ENCODE data around the gene IL36A. TPM values are rescaled to one million over a fixed set of nuclear protein-coding genes. Genes with fewer than 3 reads are reported as not detected.

The IL36A gene
- polyA plus RNA-seq, 1 donor (not counting 4 experiments of a cell fraction or from before 2014, with no cell fraction given), result not detected

GRCh38 chr2:113011108-113011507 is 5.8 kb downstream of the IL36A start:
- H3K79me2 ChIP-seq (ENCODE audit: control insufficient read depth, insufficient read depth, low read length), result no peaks in the 10 kb centered on the region
- no peaks in the 10 kb centered on the region for H3K36me3 ChIP-seq (ENCODE audit: control insufficient read depth in 2 of 2, extremely low read depth in 1 of 2, insufficient read depth in 2 of 2, low read length in 2 of 2)
- H3K9me3 ChIP-seq (ENCODE audit: control insufficient read depth, low read depth, low read length), result no peaks in the 10 kb centered on the region
- no peaks in the 10 kb centered on the region for H3K27me3 ChIP-seq (ENCODE audit: control insufficient read depth, extremely low read depth, insufficient read depth, low read length)
- dilution Hi-C loops (cut with MboI; ENCODE audit: extremely low pct_ligation_motif_present, low sequenced_read_pairs), result no loop called here
- TF ChIP-seq, protein P1, sequence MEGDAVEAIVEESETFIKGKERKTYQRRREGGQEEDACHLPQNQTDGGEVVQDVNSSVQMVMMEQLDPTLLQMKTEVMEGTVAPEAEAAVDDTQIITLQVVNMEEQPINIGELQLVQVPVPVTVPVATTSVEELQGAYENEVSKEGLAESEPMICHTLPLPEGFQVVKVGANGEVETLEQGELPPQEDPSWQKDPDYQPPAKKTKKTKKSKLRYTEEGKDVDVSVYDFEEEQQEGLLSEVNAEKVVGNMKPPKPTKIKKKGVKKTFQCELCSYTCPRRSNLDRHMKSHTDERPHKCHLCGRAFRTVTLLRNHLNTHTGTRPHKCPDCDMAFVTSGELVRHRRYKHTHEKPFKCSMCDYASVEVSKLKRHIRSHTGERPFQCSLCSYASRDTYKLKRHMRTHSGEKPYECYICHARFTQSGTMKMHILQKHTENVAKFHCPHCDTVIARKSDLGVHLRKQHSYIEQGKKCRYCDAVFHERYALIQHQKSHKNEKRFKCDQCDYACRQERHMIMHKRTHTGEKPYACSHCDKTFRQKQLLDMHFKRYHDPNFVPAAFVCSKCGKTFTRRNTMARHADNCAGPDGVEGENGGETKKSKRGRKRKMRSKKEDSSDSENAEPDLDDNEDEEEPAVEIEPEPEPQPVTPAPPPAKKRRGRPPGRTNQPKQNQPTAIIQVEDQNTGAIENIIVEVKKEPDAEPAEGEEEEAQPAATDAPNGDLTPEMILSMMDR (optimal IDR thresholded peaks at IDR 0.05 in 1 of 3, IDR thresholded peaks at IDR 0.05 in 1 of 3, conservative IDR thresholded peaks at IDR 0.05 in 1 of 3; ENCODE audit: extremely low read depth in 1 of 3, insufficient read depth in 2 of 3, low read length in 3 of 3), result no peak
- no peak for TF ChIP-seq EZH2 (IDR thresholded peaks at IDR 0.05; ENCODE audit: low read length)
- H3K4me3 ChIP-seq (ENCODE audit: control insufficient read depth in 2 of 3, extremely low read depth in 1 of 3, insufficient read depth in 2 of 3, low read depth in 1 of 3, low read length in 3 of 3), result no peak overlapping the region
- H3K27ac ChIP-seq (ENCODE audit: control insufficient read depth, insufficient read depth, low read length), result no peak overlapping the region
- no peak for DNase-seq (ENCODE audit: low read depth, low spot score)
- H2AFZ ChIP-seq (ENCODE audit: control insufficient read depth, low read length), result no peak overlapping the region
- H3K4me1 ChIP-seq (ENCODE audit: control insufficient read depth, extremely low read depth, insufficient read depth, low read length), result peaks cover 7% of the 10 kb centered on the region
- H3K9me1 ChIP-seq (ENCODE audit: control insufficient read depth, extremely low read depth, insufficient read depth, low read length), result no peaks in the 10 kb centered on the region
- no peaks in the 10 kb centered on the region for H4K20me1 ChIP-seq (ENCODE audit: control insufficient read depth, extremely low read depth, insufficient read depth, low read length)
- FAIRE-seq, result no peak
- no peak overlapping the region for H3K9ac ChIP-seq (ENCODE audit: control insufficient read depth, extremely low read depth, insufficient read depth, low read length)
- no peak overlapping the region for H3K4me2 ChIP-seq (ENCODE audit: control insufficient read depth, extremely low read depth, insufficient read depth, low read depth, low read length)

DNA sequence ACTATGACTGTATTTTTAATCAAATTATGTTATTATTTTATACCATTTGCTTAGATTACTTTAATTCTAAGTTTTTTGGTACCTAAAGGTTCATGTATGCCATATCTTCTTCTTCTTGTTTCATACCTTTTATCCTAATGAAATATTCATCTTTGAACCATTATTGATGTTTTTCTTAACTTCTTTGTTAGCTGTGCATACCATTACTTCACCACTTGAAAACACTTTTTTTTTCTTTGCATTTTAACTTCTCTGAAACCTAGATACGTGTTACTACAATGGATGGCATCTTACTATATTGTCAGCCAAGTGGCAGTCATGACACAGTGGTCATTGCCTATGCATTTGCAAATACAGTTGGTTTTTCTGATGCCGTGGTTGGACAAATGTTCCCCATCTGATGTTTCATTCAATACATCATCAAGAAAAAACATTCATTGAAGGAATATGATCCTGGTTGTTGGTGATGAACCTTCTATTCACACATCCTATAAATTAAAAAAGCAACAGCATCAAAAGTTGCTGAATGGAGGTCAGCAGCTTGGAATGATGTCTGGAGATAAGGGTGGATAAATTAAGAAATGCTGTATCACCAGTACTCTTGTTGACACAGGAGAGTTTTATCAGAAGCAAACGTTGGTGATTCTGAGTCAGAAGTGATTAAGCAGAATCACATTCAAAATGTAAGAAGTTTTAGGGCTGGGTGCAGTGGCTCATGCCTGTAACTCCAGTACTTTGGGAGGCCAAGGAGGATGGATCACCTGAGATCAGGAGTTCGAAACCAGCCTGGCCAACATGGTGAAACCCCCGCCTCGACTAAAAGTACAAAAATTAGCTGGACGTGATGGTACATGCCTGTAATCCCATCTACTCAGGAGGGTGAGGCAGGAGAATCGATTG is 7.4 kb downstream of the IL36A start:
- Histone ChIP-seq H3K4me1 (ENCODE audit: control insufficient read depth, extremely low read depth, insufficient read depth, low read length) (peaks cover 7% of the 10 kb centered on the region), H3K4me3 (ENCODE audit: control insufficient read depth in 2 of 3, extremely low read depth in 1 of 3, insufficient read depth in 2 of 3, low read depth in 1 of 3, low read length in 3 of 3) (no peak overlapping the region), H3K27me3 (ENCODE audit: control insufficient read depth, extremely low read depth, insufficient read depth, low read length) (no peaks in the 10 kb centered on the region), H2AFZ (ENCODE audit: control insufficient read depth, low read length) (no peak overlapping the region), H3K36me3 (ENCODE audit: control insufficient read depth in 2 of 2, extremely low read depth in 1 of 2, insufficient read depth in 2 of 2, low read length in 2 of 2) (no peaks in the 10 kb centered on the region), H3K9me3 (ENCODE audit: control insufficient read depth, low read depth, low read length) (no peaks in the 10 kb centered on the region), H3K9ac (ENCODE audit: control insufficient read depth, extremely low read depth, insufficient read depth, low read length) (no peak overlapping the region), H3K9me1 (ENCODE audit: control insufficient read depth, extremely low read depth, insufficient read depth, low read length) (no peaks in the 10 kb centered on the region), H3K27ac (ENCODE audit: control insufficient read depth, insufficient read depth, low read length) (no peak overlapping the region), H3K79me2 (ENCODE audit: control insufficient read depth, insufficient read depth, low read length) (no peaks in the 10 kb centered on the region), H3K4me2 (ENCODE audit: control insufficient read depth, extremely low read depth, insufficient read depth, low read depth, low read length) (no peak overlapping the region), H4K20me1 (ENCODE audit: control insufficient read depth, extremely low read depth, insufficient read depth, low read length) (no peaks in the 10 kb centered on the region)
- DNase-seq (ENCODE audit: low read depth, low spot score), result peak; percentile 44
- dilution Hi-C loops (cut with MboI; ENCODE audit: extremely low pct_ligation_motif_present, low sequenced_read_pairs), result no loop called here
- peak; percentile 70 for FAIRE-seq
- no peak for TF ChIP-seq EZH2 (IDR thresholded peaks at IDR 0.05; ENCODE audit: low read length)
- TF ChIP-seq, protein P1 (optimal IDR thresholded peaks at IDR 0.05 in 1 of 3, IDR thresholded peaks at IDR 0.05 in 1 of 3, conservative IDR thresholded peaks at IDR 0.05 in 1 of 3; ENCODE audit: extremely low read depth in 1 of 3, insufficient read depth in 2 of 3, low read length in 3 of 3), result no peak
